Activated CD4-positive, alpha-beta memory T cell treated with anti-CD3 and anti-CD28 coated beads, Interleukin-2, amount 10 ng/mL, durations not matched to agents 7 days and 5 days (primary cell): ENCODE measurements around the gene HIPK3. TPM values are rescaled to one million over a fixed set of nuclear protein-coding genes. Genes with fewer than 3 reads are reported as not detected.
"Not testable (repeated sequence)": the region's sequence is repeated elsewhere in the genome, so short reads cannot be mapped to it uniquely, and the experiment has no call there.

Source experiments
- CTCF ChIA-PET: fragments of 350-600 bp; sonication (Branson Sonifier 250); formaldehyde crosslinking; loops from one replicate; lab custom pipeline; 2021; ENCODE audit warnings: antibody characterized with exemption, inconsistent platforms; lab: Charles Lee
- POLR2A ChIA-PET: fragments of 350-600 bp; sonication (Branson Sonifier 250); formaldehyde crosslinking; loops from one replicate; lab custom pipeline; 2021; ENCODE audit warnings: antibody characterized with exemption; lab: Charles Lee
- DNase-seq: peaks from one replicate; pipeline ENCODE4 v3.0.0-alpha.2; 2020
- H3K27ac Mint-ChIP-seq: one replicate; pipeline ENCODE4 v1.8.0; 2021; ENCODE audit warnings: mild to moderate bottlenecking, mixed read lengths
- H3K27me3 Mint-ChIP-seq: one replicate; pipeline ENCODE4 v1.8.0; 2021; ENCODE audit warnings: mixed read lengths
- H3K36me3 Mint-ChIP-seq: one replicate; pipeline ENCODE4 v1.8.0; 2021; ENCODE audit warnings: low read depth, mixed read lengths
- H3K4me1 Mint-ChIP-seq: one replicate; pipeline ENCODE4 v1.8.0; 2021; ENCODE audit warnings: mixed read lengths
- H3K4me3 Mint-ChIP-seq: one replicate; pipeline ENCODE4 v1.8.0; 2021; ENCODE audit warnings: mild to moderate bottlenecking, mixed read lengths
- H3K9me3 Mint-ChIP-seq: one replicate; pipeline ENCODE4 v1.8.0; 2021; ENCODE audit warnings: mixed read lengths
- total RNA-seq, 2 experiments: library from RNA; stranded (reverse); gene quantifications; one replicate each; pipeline ENCODE4 v1.2.3, GENCODE V29; 2021

HIPK3 gene
- 10 to 100 TPM; 44.3 to 45.2 TPM for total RNA-seq

GRCh38 chr11:33257160-33257896 lies at the start of gene HIPK3:
Gene HIPK3 (plus strand): TSS chr11:33257381.
- Mint-ChIP-seq H3K27ac (peak within 1 kb of the TSS; percentile 99), H3K4me3 (peak within 1 kb of the TSS; percentile 98), H3K27me3 (no peaks in the 10 kb centered on the region), H3K9me3 (peaks cover 3% of the 10 kb centered on the region), H3K36me3 (peaks cover 13% of the 10 kb centered on the region), H3K4me1 (peaks cover 39% of the 10 kb centered on the region)
- POLR2A ChIA-PET = interaction anchor here (1.0 to 4.7 kb wide), 3 partner anchors 17 to 794 kb away, joined by 3 to 25 read pairs (median 6); partner anchors contain the start of genes CAPRIN1 and CSTF3
- CTCF ChIA-PET = interaction anchor here (1.5 kb wide), 1 partner anchor 96 kb away, joined by 3 read pairs; the partner anchor contains the start of gene CSTF3
- peak; percentile 81 for DNase-seq

- Mint-ChIP-seq H3K4me1 (peaks cover 6% of the 10 kb centered on the region), H3K36me3 (no peaks in the 10 kb centered on the region), H3K27ac (no peak overlapping the region), H3K4me3 (no peak overlapping the region), H3K27me3 (peaks cover 2% of the 10 kb centered on the region), H3K9me3 (no peaks in the 10 kb centered on the region)
- CTCF ChIA-PET = interaction anchor here (1.4 kb wide), 1 partner anchor 42 kb away, joined by 3 read pairs; no protein-coding TSS in a partner anchor
- POLR2A ChIA-PET = no interaction called here
- DNase-seq = no peak
Measured at GRCh38 chr11:33207408-33207985, 49.7 kb upstream of the HIPK3 start.

- H3K4me3 Mint-ChIP-seq = no peak overlapping the region
- no peak overlapping the region for H3K27ac Mint-ChIP-seq
- CTCF ChIA-PET = interaction anchor here (0.5 to 1.4 kb wide), 2 partner anchors 42 to 779 kb away, joined by 3 read pairs; no protein-coding TSS in a partner anchor
- no peak for DNase-seq
- no peaks in the 10 kb centered on the region for H3K36me3 Mint-ChIP-seq
- POLR2A ChIA-PET = no interaction called here
- H3K4me1 Mint-ChIP-seq = peaks cover 6% of the 10 kb centered on the region
- peaks cover 2% of the 10 kb centered on the region for H3K27me3 Mint-ChIP-seq
- no peaks in the 10 kb centered on the region for H3K9me3 Mint-ChIP-seq
Measured at GRCh38 chr11:33208150-33208549, 49.0 kb upstream of the HIPK3 start.

- Mint-ChIP-seq H3K4me1 (peaks cover 6% of the 10 kb centered on the region), H3K27me3 (peaks cover 6% of the 10 kb centered on the region), H3K27ac (no peak overlapping the region), H3K9me3 (no peaks in the 10 kb centered on the region), H3K4me3 (no peak overlapping the region), H3K36me3 (no peaks in the 10 kb centered on the region)
- no peak for DNase-seq
- POLR2A ChIA-PET = no interaction called here
- CTCF ChIA-PET = interaction anchor here (1.4 kb wide), 1 partner anchor 118 kb away, joined by 4 read pairs; no protein-coding TSS in a partner anchor
Measured at GRCh38 chr11:33211153-33211552, 46.0 kb upstream of the HIPK3 start.

- Mint-ChIP-seq H3K9me3 (no peaks in the 10 kb centered on the region), H3K36me3 (no peaks in the 10 kb centered on the region), H3K4me1 (peaks cover 6% of the 10 kb centered on the region), H3K27ac (no peak overlapping the region), H3K4me3 (no peak overlapping the region), H3K27me3 (peaks cover 6% of the 10 kb centered on the region)
- no peak for DNase-seq
- ChIA-PET POLR2A (no interaction called here), CTCF (no interaction called here)
Measured at GRCh38 chr11:33211580-33211979, 45.6 kb upstream of the HIPK3 start.

GRCh38 chr11:33214187-33214586 lies 43.0 kb upstream of the HIPK3 start:
- DNase-seq = no peak
- no peaks in the 10 kb centered on the region for H3K36me3 Mint-ChIP-seq
- CTCF ChIA-PET = no interaction called here
- H3K27ac Mint-ChIP-seq = no peak overlapping the region
- H3K4me3 Mint-ChIP-seq = no peak overlapping the region
- H3K9me3 Mint-ChIP-seq = no peaks in the 10 kb centered on the region
- POLR2A ChIA-PET = no interaction called here
- H3K4me1 Mint-ChIP-seq = no peaks in the 10 kb centered on the region
- peaks cover 9% of the 10 kb centered on the region for H3K27me3 Mint-ChIP-seq

GRCh38 chr11:33214767-33215166 lies 42.4 kb upstream of the HIPK3 start:
- no peaks in the 10 kb centered on the region for H3K4me1 Mint-ChIP-seq
- no peaks in the 10 kb centered on the region for H3K9me3 Mint-ChIP-seq
- no peak for DNase-seq
- H3K36me3 Mint-ChIP-seq = no peaks in the 10 kb centered on the region
- H3K4me3 Mint-ChIP-seq = no peak overlapping the region
- CTCF ChIA-PET = no interaction called here
- POLR2A ChIA-PET = no interaction called here
- H3K27ac Mint-ChIP-seq = no peak overlapping the region
- peaks cover 9% of the 10 kb centered on the region for H3K27me3 Mint-ChIP-seq

GRCh38 chr11:33216676-33217075 lies 40.5 kb upstream of the HIPK3 start:
- H3K27me3 Mint-ChIP-seq, DNase-seq, CTCF ChIA-PET, H3K27ac Mint-ChIP-seq, H3K9me3 Mint-ChIP-seq, POLR2A ChIA-PET, H3K36me3 Mint-ChIP-seq, H3K4me3 Mint-ChIP-seq, H3K4me1 Mint-ChIP-seq: not testable (repeated sequence)

GRCh38 chr11:33222052-33222750 lies 35.0 kb upstream of the HIPK3 start:
- Mint-ChIP-seq H3K27ac (no peak overlapping the region), H3K4me1 (no peaks in the 10 kb centered on the region), H3K36me3 (no peaks in the 10 kb centered on the region), H3K27me3 (peaks cover 4% of the 10 kb centered on the region), H3K9me3 (no peaks in the 10 kb centered on the region), H3K4me3 (no peak overlapping the region)
- ChIA-PET POLR2A (no interaction called here), CTCF (interaction anchor here (0.6 kb wide), 1 partner anchor 36 kb away, joined by 3 read pairs; no protein-coding TSS in a partner anchor)
- DNase-seq = no peak

- no peak for DNase-seq
- no peaks in the 10 kb centered on the region for H3K27me3 Mint-ChIP-seq
- no peaks in the 10 kb centered on the region for H3K4me1 Mint-ChIP-seq
- POLR2A ChIA-PET = no interaction called here
- CTCF ChIA-PET = no interaction called here
- H3K4me3 Mint-ChIP-seq = no peak overlapping the region
- H3K9me3 Mint-ChIP-seq = no peaks in the 10 kb centered on the region
- H3K27ac Mint-ChIP-seq = no peak overlapping the region
- H3K36me3 Mint-ChIP-seq = no peaks in the 10 kb centered on the region
Measured at GRCh38 chr11:33225371-33225770, 31.8 kb upstream of the HIPK3 start.

- Mint-ChIP-seq H3K4me3 (no peak overlapping the region), H3K27ac (no peak overlapping the region), H3K27me3 (no peaks in the 10 kb centered on the region), H3K36me3 (no peaks in the 10 kb centered on the region), H3K4me1 (no peaks in the 10 kb centered on the region), H3K9me3 (no peaks in the 10 kb centered on the region)
- no peak for DNase-seq
- POLR2A ChIA-PET = no interaction called here
- CTCF ChIA-PET = no interaction called here
Measured at GRCh38 chr11:33227578-33228261, 29.5 kb upstream of the HIPK3 start.

- H3K9me3 Mint-ChIP-seq = no peaks in the 10 kb centered on the region
- CTCF ChIA-PET = no interaction called here
- H3K4me3 Mint-ChIP-seq = no peak overlapping the region
- no peak overlapping the region for H3K27ac Mint-ChIP-seq
- no peaks in the 10 kb centered on the region for H3K4me1 Mint-ChIP-seq
- POLR2A ChIA-PET = no interaction called here
- H3K36me3 Mint-ChIP-seq = no peaks in the 10 kb centered on the region
- H3K27me3 Mint-ChIP-seq = no peaks in the 10 kb centered on the region
- DNase-seq = no peak
Measured at GRCh38 chr11:33234397-33235190, 22.6 kb upstream of the HIPK3 start.
